Measurements from ENCODE around the gene SNX10.

GRCh38 chr7:26331113-26331512 lies 39.5 kb downstream of the SNX10 start:
- no peak for TF ChIP-seq EZH2phosphoT487 (IDR thresholded peaks at IDR 0.05; ENCODE audit: low read length)
- TF ChIP-seq, protein P1, sequence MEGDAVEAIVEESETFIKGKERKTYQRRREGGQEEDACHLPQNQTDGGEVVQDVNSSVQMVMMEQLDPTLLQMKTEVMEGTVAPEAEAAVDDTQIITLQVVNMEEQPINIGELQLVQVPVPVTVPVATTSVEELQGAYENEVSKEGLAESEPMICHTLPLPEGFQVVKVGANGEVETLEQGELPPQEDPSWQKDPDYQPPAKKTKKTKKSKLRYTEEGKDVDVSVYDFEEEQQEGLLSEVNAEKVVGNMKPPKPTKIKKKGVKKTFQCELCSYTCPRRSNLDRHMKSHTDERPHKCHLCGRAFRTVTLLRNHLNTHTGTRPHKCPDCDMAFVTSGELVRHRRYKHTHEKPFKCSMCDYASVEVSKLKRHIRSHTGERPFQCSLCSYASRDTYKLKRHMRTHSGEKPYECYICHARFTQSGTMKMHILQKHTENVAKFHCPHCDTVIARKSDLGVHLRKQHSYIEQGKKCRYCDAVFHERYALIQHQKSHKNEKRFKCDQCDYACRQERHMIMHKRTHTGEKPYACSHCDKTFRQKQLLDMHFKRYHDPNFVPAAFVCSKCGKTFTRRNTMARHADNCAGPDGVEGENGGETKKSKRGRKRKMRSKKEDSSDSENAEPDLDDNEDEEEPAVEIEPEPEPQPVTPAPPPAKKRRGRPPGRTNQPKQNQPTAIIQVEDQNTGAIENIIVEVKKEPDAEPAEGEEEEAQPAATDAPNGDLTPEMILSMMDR (IDR thresholded peaks at IDR 0.05; ENCODE audit: low read length), result no peak
- no peak for TF ChIP-seq EZH2 (optimal IDR thresholded peaks at IDR 0.05; ENCODE audit: low read depth, low read length)
